Measurements from ENCODE around the gene TMEM140. TPM values are rescaled to one million over a fixed set of nuclear protein-coding genes. Genes with fewer than 3 reads are reported as not detected.

The TMEM140 gene
- total and polyA plus RNA-seq, 5 experiments from 2014 or later, result 13.9 to 36.9 (median 27.1) TPM

DNA sequence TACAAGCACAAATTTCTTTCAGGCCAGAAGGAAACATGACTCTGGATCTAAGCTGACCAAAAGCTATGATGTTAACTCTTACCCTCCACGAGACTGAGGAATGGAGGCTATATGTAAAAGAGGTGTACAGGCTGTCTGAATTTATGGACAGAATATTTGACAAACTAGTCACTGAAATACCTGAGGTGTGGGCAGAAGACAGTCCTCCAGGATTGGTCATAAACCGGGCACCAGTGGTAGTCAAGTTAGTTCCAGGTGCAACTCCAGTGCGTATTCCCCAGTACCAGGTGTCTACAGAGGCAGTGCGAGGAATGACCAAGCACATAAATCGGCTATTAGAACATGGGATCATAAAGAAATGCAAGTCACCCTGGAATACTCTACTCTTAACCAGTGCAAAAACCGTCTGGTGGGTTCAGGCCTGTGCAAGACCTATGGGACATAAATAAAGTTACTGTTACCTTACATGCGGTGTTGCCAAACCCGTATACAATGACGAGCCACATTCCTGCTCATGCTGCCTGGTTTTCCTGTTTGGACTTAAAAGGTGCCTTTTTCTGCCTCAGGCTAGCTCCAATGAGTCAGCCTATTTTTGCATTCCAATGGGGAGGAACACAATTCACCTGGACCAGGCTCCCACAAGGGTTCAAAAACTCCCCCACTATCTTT is 29.3 kb downstream of the TMEM140 start:
- POLR2A ChIA-PET, result no interaction called here
- H3K4me3 Mint-ChIP-seq, result no peak overlapping the region
- peaks cover under 1 to 3% (median 2%) of the 10 kb centered on the region in 4 donors for H3K4me1 Mint-ChIP-seq
- no peaks in the 10 kb centered on the region for H3K27me3 Mint-ChIP-seq
- H3K36me3 Mint-ChIP-seq, result peaks cover 20 to 31% (median 26%) of the 10 kb centered on the region in 3 donors
- no peak overlapping the region for H3K27ac Mint-ChIP-seq
- DNase-seq (no peak), ATAC-seq (no peak)
- H3K9me3 Mint-ChIP-seq, result peaks cover 0 to 35% (median 22%) of the 10 kb centered on the region in 9 donors

DNA sequence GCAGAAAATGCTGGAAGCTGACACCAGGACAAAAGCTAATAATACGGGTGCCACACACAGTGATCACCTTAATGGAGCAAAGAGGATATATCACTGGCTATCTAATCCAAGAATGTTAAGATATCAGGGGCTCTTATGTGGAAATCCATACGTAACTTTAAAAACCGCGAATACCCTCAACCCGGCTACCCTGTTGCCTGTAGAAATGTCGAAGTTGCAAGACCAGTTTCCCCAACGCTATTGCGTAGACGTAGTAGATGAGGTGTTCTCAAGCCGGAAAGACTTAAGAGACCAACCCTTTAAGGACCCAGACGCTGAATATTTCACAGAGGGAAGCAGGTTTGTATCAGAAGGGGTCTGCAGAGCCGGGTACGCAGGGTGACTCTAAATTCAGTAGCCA is 30.5 kb downstream of the TMEM140 start:
- POLR2A ChIA-PET, result interaction anchor here (2.0 kb wide), 1 partner anchor 8 kb away, joined by 7 read pairs; the partner anchor contains the start of gene CYREN
- peaks cover 4 to 46% (median 28%) of the 10 kb centered on the region in 9 donors for H3K9me3 Mint-ChIP-seq

DNA sequence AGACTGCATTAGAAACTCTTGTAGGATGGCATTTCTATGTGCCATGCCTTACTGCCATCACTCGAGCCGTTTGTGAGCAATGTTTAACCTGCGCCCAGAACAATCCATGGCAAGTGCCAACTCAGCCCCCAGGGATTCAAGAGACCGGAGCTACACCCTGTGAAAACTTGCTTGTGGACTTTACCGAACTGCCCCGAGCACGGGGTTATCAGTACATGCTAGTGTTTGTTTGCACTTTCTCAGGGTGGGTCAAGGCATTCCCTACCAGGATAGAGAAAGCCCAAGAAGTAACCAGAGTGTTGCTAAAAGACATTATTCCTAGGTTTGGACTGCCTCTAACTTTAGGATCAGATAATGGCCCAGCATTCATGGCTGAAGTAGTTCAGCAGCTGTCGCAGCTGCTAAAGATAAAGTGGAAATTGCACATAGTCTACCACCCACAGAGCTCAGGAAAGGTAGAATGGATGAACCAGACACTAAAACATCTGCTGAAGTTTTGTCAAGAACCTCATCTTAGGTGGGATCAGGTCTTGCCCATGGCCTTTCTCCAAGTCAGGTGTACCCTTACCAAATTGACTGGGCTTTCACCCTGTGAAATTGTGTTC is 31.6 kb downstream of the TMEM140 start:
- peaks cover 42 to 51% (median 49%) of the 10 kb centered on the region in 3 donors for H3K36me3 Mint-ChIP-seq
- peaks cover 0 to 7% (median 0%) of the 10 kb centered on the region in 4 donors for H3K4me1 Mint-ChIP-seq
- no peak for DNase-seq
- POLR2A ChIA-PET, result interaction anchor here (2.0 kb wide), 1 partner anchor 9 kb away, joined by 7 read pairs; the partner anchor contains the start of gene CYREN
- no peak overlapping the region for H3K4me3 Mint-ChIP-seq
- peaks cover 7 to 50% (median 33%) of the 10 kb centered on the region in 9 donors for H3K9me3 Mint-ChIP-seq
- no peak overlapping the region for H3K27ac Mint-ChIP-seq
- H3K27me3 Mint-ChIP-seq, result no peaks in the 10 kb centered on the region
- ATAC-seq, result no peak

More for the DNA sequence above, 30.5 kb downstream of the TMEM140 start:
- ATAC-seq (no peak), DNase-seq (no peak)
- H3K4me3 Mint-ChIP-seq, result no peak overlapping the region
- H3K27me3 Mint-ChIP-seq, result no peaks in the 10 kb centered on the region
- H3K27ac Mint-ChIP-seq, result no peak overlapping the region
- H3K4me1 Mint-ChIP-seq, result peaks cover 0 to 2% (median 0%) of the 10 kb centered on the region in 4 donors
- H3K36me3 Mint-ChIP-seq, result peaks cover 32 to 40% (median 38%) of the 10 kb centered on the region in 3 donors

DNA sequence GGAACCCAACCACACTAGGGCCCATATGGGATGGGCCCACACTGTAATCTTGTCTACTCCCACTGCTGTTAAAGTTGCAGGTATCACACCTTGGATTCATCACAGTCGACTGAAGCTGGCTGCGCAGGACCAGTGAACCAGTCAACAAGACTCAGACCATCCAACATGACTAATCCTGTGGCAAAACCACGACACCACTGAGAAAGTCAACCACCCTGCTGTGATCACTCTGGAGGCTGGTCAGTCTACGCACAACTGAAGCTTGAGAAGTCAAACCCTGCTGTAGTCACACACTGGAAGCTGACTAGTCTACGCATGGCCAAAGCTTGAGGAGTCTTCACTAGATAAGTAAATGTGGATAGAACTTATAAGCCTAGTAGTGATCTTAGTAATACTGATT is 32.2 kb downstream of the TMEM140 start:
- H3K27ac Mint-ChIP-seq, result no peak overlapping the region
- POLR2A ChIA-PET, result interaction anchor here (0.6 to 2.0 kb wide), 2 partner anchors 9 to 33 kb away, joined by 3 to 7 read pairs; partner anchors contain the start of genes CYREN and TMEM140
- no peak overlapping the region for H3K4me3 Mint-ChIP-seq
- DNase-seq (no peak), ATAC-seq (no peak)
- H3K36me3 Mint-ChIP-seq, result peaks cover 49 to 56% (median 54%) of the 10 kb centered on the region in 3 donors
- H3K27me3 Mint-ChIP-seq, result no peaks in the 10 kb centered on the region
- peaks cover 0 to 7% (median 0%) of the 10 kb centered on the region in 4 donors for H3K4me1 Mint-ChIP-seq
- peaks cover 7 to 50% (median 33%) of the 10 kb centered on the region in 9 donors for H3K9me3 Mint-ChIP-seq

- H3K27me3 Mint-ChIP-seq, result no peaks in the 10 kb centered on the region
- no peak overlapping the region for H3K27ac Mint-ChIP-seq
- DNase-seq, result no peak
- POLR2A ChIA-PET, result no interaction called here
- peaks cover 0 to 6% (median 0%) of the 10 kb centered on the region in 4 donors for H3K4me1 Mint-ChIP-seq
- H3K9me3 Mint-ChIP-seq, result peaks cover 7 to 50% (median 33%) of the 10 kb centered on the region in 9 donors
- ATAC-seq, result no peak
- no peak overlapping the region for H3K4me3 Mint-ChIP-seq
- peaks cover 54 to 68% (median 60%) of the 10 kb centered on the region in 3 donors for H3K36me3 Mint-ChIP-seq
Observed at GRCh38 chr7:135181261-135181928, 33.5 kb downstream of the TMEM140 start.

DNA sequence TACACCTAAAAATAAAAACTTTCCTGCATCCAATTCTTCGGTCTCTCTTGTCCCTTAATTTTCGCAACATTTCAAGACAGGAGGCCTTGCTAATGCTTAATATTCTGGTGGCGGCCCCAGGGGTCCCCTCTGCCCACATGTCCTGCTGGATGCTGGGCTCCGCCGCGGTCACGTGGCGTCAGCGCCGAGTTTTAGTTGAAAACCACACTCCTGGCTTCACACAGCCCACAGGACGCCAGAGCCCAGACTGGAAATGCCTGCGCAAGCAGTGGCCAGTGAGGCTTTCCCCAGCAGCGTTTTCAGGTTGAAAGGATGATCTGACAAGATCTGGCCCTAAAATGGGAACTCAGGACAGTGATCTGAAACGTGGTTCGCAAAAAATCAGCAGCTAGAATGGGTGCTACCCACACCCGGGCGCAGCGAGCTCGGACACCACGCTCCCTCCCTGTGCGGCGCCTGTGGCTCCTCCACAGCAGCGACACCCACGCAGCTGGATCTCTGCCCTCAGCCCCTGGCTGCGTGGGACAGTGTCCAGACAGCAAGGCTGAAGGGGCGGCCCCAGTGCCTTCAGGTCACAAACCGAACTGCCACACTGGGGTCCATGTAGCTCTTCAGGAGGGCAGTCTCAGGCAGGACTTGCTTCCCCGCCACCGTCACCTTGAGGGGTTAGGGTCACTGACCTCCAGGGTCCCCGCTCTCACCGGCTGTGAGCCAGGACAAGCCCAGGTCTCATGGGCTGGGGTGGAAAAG is 34.2 kb downstream of the TMEM140 start:
- Mint-ChIP-seq H3K4me1 (peaks cover 0 to 5% (median 0%) of the 10 kb centered on the region in 4 donors), H3K27me3 (no peaks in the 10 kb centered on the region), H3K9me3 (peaks cover 7 to 50% (median 33%) of the 10 kb centered on the region in 9 donors), H3K36me3 (peaks cover 54 to 74% (median 67%) of the 10 kb centered on the region in 3 donors), H3K4me3 (no peak overlapping the region), H3K27ac (no peak overlapping the region)
- ATAC-seq, result no peak
- POLR2A ChIA-PET, result interaction anchor here (0.7 kb wide), 1 partner anchor 319 kb away, joined by 3 read pairs; no protein-coding TSS in a partner anchor
- no peak for DNase-seq

DNA sequence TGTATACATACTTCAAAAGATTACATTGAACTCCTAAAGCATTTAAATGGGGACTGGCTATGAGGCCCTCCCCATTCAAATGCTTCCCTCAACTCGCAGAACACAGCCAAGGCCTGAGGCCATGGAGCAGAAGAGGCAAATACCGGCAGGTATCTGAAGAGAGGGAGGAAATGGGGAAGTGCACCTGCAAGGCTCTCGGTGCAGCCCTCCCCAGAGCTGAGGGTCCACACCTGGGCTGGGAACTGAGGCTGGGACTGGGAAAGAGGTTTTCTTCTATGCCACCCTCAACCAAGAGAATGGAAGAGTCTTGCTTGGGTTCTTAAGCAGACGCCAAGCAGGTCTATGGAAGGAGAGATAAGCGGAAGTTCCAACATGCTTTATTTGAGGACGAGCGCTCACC is 35.6 kb downstream of the TMEM140 start:
- H3K27me3 Mint-ChIP-seq, result no peaks in the 10 kb centered on the region
- peak overlapping the region in 1 of 10 donors; percentile 41 for H3K4me3 Mint-ChIP-seq
- ATAC-seq (no peak), DNase-seq (no peak)
- peak overlapping the region in 1 of 10 donors; percentile 34 for H3K27ac Mint-ChIP-seq
- H3K9me3 Mint-ChIP-seq, result peaks cover 7 to 48% (median 33%) of the 10 kb centered on the region in 9 donors
- peaks cover 0 to 5% (median 0%) of the 10 kb centered on the region in 4 donors for H3K4me1 Mint-ChIP-seq
- POLR2A ChIA-PET, result no interaction called here
- peaks cover 52 to 83% (median 77%) of the 10 kb centered on the region in 3 donors for H3K36me3 Mint-ChIP-seq

DNA sequence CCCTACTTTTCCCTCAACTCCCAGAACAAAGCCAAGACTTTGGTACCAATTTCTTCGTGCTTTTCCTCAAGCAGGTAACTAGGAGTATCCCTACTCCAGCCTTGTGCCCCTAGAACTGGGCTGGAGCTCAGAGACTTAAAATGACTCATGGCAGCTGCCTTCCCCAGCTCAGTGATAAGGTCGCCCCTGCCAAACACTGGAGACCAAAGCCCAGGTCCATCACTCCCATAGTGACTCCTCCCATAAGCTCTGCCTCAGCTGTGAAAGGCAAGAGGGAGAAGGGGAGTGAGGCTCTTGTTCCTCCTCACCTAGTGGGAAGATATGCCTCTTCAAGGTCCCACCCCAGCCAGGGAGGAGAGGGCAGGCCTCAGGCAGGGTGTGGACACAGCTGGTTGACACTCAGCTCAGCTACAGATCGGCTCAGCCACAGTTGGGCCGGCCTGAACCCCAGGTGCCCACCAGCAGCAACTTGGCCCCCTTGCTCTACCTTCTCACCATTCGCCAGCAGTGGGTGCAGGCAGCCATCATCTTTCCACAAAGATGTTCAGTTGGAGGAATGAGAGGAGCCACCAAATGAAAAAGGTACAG is 36.5 kb downstream of the TMEM140 start:
- ATAC-seq, result no peak
- DNase-seq, result no peak
- POLR2A ChIA-PET, result no interaction called here
- Mint-ChIP-seq H3K27me3 (no peaks in the 10 kb centered on the region), H3K36me3 (peaks cover 44 to 85% (median 85%) of the 10 kb centered on the region in 3 donors), H3K4me3 (no peak overlapping the region), H3K27ac (no peak overlapping the region), H3K9me3 (peaks cover 7 to 40% (median 27%) of the 10 kb centered on the region in 9 donors), H3K4me1 (peaks cover 0 to 5% (median 0%) of the 10 kb centered on the region in 4 donors)

DNA sequence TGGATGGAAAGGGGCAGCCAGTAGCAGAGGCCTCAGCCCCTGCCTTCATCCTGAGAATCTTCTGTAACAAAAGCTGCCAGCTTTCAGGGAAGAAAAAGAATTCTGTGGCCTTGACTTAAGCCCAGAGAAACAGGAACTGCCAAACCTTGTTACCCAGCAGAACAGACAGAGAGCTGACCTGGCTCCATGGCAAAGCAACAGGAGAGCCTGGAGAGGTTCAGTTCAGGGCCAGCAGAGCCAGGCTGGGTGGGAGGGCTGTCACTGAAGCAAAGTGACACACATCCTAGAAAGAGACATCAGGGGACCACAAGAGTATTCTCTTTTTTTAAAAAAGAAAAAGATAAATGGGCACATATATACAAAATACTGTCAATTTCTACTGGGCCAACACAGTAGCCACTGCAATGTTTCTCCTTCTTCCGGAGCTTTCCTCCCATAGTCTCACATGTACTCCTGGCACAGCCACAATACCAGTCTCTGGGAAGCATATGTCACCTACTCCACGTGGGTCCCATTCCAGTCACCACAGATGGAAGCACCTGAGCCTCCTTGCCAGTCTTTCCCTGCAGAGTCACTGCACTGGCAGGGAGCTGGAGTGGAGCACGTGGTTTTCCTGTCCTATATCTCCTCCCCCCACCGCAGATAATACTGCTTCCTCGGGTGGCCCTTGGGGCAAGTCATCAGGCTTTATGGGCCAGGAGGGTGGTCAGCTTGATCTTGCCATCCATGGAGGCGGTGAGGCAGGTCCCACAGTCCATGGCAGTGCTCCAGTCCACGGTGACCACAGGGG is 37.8 kb downstream of the TMEM140 start:
- H3K27ac Mint-ChIP-seq, result peak overlapping the region in 4 of 10 donors; percentile 10 to 82 (median 22)
- H3K27me3 Mint-ChIP-seq, result no peaks in the 10 kb centered on the region
- H3K4me1 Mint-ChIP-seq, result peaks cover 0 to 7% (median 0%) of the 10 kb centered on the region in 4 donors
- H3K4me3 Mint-ChIP-seq, result no peak overlapping the region
- peaks cover 7 to 30% (median 22%) of the 10 kb centered on the region in 9 donors for H3K9me3 Mint-ChIP-seq
- ATAC-seq, result no peak
- POLR2A ChIA-PET, result interaction anchor here (0.8 to 1.4 kb wide), 3 partner anchors 15 to 23 kb away, joined by 3 read pairs; partner anchors contain the start of gene CYREN
- H3K36me3 Mint-ChIP-seq, result peaks cover 34 to 93% (median 89%) of the 10 kb centered on the region in 3 donors
- DNase-seq, result no peak

DNA sequence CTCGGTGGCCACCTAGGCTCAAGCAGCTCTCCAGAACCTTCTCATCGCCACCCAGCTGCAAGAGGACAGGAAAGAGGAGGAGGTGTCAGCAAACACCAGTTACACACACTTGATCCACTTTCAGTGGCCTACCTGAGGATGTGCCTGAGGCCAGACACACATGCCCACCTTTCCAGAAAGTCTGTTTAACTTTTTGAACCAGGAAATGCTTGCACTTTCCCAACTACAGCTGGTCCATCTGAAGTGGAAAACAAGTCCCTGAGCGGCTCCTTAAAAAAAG is 38.3 kb downstream of the TMEM140 start:
- DNase-seq (no peak), ATAC-seq (no peak)
- Mint-ChIP-seq H3K27ac (peak overlapping the region in 1 of 10 donors; percentile 82), H3K4me1 (peaks cover 0 to 7% (median 0%) of the 10 kb centered on the region in 4 donors), H3K9me3 (peaks cover 7 to 24% (median 19%) of the 10 kb centered on the region in 9 donors), H3K36me3 (peaks cover 29 to 96% (median 88%) of the 10 kb centered on the region in 3 donors), H3K4me3 (no peak overlapping the region), H3K27me3 (no peaks in the 10 kb centered on the region)
- POLR2A ChIA-PET, result interaction anchor here (0.8 to 1.4 kb wide), 3 partner anchors 15 to 22 kb away, joined by 3 read pairs; partner anchors contain the start of gene CYREN

- no peak for ATAC-seq
- H3K4me3 Mint-ChIP-seq, result no peak overlapping the region
- H3K36me3 Mint-ChIP-seq, result peaks cover 23 to 96% (median 87%) of the 10 kb centered on the region in 3 donors
- peak overlapping the region in 3 of 10 donors; percentile 11 to 55 (median 53) for H3K27ac Mint-ChIP-seq
- H3K4me1 Mint-ChIP-seq, result peaks cover 0 to 9% (median 0%) of the 10 kb centered on the region in 4 donors
- DNase-seq, result no peak
- H3K27me3 Mint-ChIP-seq, result no peaks in the 10 kb centered on the region
- H3K9me3 Mint-ChIP-seq, result peaks cover 5 to 19% (median 13%) of the 10 kb centered on the region in 9 donors
- POLR2A ChIA-PET, result interaction anchor here (0.9 kb wide), 1 partner anchor 22 kb away, joined by 3 read pairs; no protein-coding TSS in a partner anchor
Observed at GRCh38 chr7:135186841-135187253, 39.0 kb downstream of the TMEM140 start.
